Middle frontal gyrus (tissue), 1 donor: ENCODE data around the gene ZNF502.

ENCODE experiments used
- DNase-seq: peaks from one replicate; pipeline ENCODE4 v3.0.0-alpha.2; 2015; ENCODE audit warnings: low spot score; ENCODE audit errors: extremely low spot score

The ZNF502 gene

DNA sequence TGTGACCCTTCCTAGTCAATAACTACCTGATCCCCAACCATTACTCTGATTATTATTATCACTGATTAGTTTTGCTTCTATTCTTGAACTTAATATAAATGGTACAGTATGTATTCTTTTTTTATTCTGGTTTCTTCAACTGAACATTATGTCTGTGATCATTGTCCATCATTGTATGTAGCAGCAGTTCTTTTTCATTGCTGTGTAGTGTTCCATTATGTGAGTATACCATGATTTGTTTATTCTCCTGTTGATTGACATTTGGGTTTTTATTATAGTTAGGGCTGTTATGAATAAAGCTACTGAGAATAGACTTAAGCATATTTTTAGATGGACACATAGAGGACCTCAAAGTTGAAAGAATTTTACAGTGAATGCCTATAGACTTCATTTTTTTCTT is 51.8 kb downstream of the ZNF502 start:
- DNase-seq: no peak

DNA sequence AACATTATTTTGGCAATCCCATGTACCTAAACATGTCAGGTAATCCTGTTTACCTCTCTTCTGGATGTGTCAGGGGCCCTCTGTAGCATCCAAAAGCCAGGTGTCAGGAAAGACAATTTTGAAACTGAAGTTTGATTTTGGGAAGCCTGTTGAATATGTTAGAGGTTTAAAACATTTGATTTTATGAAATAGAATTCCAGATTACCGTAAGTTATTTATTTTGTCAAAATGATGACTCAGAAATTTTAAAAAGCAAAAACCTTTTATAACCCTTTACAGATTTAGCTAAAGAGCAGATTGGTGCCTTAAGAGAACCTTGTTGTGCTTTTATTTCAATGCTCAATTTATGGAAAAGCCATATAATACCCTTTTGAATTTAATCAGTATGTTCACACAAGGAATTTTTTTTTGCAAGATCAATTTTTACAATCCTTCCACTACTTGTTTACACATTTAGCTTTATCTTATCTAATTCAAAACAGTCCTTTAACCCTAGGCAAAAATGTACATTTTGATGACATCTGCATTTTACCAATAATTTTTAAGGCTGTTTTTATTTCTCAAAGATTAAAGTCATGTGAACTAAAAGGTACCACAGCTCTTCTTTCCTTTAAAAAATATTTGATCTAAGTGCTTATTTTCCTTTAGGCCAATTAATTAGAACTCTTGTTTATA is 59.1 kb downstream of the ZNF502 start:
- DNase-seq: no peak

DNA sequence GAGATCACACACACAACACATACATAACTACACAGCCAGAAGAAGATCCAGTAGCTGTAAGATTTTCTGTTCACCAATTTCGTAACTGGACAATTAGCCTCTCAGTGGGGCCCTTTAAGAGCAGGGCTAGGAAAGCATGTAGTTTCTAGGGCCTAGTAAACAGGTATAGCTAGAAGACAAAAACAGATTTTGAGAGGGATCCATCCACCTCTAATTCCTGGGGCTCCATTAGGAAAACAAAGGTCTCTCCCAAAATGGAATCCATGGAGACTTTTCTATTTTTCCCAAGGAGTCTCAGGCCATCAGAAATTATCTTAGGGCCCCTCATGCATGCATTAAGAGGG is 59.6 kb downstream of the ZNF502 start:
- no peak for DNase-seq
